ENCODE results near the gene RAB3A. TPM values are rescaled to one million over a fixed set of nuclear protein-coding genes. Genes with fewer than 3 reads are reported as not detected.
A peak's percentile ranks its signal among the peaks of the same experiment; 100 is the strongest.

RAB3A gene
- total RNA-seq, 3 donors from 2014 or later (not counting 1 experiment from before 2014, with no cell fraction given), result 5.2 to 7.8 (median 7.6) TPM

DNA sequence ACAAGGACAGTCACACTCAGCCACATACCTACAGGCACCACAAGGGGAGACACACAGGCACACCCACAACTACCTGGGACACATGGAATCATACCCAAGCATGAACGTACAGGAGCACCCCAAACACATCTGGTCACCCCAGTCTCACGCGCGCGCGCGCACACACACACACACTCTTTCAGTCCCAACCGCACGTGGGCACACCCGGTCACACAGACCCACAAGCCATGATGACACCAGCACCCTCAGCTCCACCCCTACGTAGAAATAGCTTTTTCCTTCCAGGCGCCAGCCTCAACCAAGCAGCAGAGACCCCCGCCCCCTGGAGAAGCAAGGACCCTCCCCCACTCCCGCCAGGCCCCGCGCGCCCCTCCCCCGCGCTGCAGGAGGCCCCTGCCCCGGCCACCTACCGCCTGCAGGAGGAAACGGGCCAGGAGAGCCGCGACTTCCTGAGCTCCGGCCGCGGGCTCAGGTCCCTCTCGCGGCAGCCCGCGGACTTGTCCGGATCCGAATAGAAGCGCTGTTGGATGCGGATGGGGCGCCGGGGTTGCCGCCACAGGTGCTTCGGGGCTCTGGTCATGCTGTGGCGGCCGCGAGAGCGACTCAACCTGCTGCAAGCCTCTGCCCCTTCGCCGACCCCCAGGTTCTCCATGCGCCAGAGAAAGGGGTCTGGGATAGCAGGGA is 28.8 kb upstream of the RAB3A start:
- H3K27ac Mint-ChIP-seq, result no peak overlapping the region
- Histone ChIP-seq H3K4me3 (ENCODE audit: low read length) (no peak overlapping the region), H3K36me3 (ENCODE audit: control insufficient read depth, insufficient read depth, low read length) (no peaks in the 10 kb centered on the region), H3K27ac (ENCODE audit: low read length) (no peak overlapping the region), H3K4me1 (ENCODE audit: control insufficient read depth, insufficient read depth, low read length) (peaks cover 6% of the 10 kb centered on the region), H3K9me3 (ENCODE audit: control insufficient read depth, insufficient read depth, low read length) (peaks cover 10% of the 10 kb centered on the region), H3K27me3 (ENCODE audit: control insufficient read depth, insufficient read depth, low read length) (peaks cover 20% of the 10 kb centered on the region)
- DNase-seq (no peak), ATAC-seq (peak in 1 of 3 donors; percentile 12)
- intact Hi-C loops (cut with micrococcal nuclease), result no loop called here
- H3K4me3 Mint-ChIP-seq, result no peak overlapping the region
- peaks cover 44 to 53% of the 10 kb centered on the region in 2 donors for H3K27me3 Mint-ChIP-seq (ENCODE audit: low read depth in 2 of 2)
- H3K36me3 Mint-ChIP-seq, result no peaks in the 10 kb centered on the region
- H3K4me1 Mint-ChIP-seq, result peaks cover 0 to 8% of the 10 kb centered on the region in 2 donors
- TF ChIP-seq, protein P1, sequence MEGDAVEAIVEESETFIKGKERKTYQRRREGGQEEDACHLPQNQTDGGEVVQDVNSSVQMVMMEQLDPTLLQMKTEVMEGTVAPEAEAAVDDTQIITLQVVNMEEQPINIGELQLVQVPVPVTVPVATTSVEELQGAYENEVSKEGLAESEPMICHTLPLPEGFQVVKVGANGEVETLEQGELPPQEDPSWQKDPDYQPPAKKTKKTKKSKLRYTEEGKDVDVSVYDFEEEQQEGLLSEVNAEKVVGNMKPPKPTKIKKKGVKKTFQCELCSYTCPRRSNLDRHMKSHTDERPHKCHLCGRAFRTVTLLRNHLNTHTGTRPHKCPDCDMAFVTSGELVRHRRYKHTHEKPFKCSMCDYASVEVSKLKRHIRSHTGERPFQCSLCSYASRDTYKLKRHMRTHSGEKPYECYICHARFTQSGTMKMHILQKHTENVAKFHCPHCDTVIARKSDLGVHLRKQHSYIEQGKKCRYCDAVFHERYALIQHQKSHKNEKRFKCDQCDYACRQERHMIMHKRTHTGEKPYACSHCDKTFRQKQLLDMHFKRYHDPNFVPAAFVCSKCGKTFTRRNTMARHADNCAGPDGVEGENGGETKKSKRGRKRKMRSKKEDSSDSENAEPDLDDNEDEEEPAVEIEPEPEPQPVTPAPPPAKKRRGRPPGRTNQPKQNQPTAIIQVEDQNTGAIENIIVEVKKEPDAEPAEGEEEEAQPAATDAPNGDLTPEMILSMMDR (IDR thresholded peaks at IDR 0.05), result no peak
- peaks cover 0 to 3% of the 10 kb centered on the region in 2 donors for H3K9me3 Mint-ChIP-seq
- 9% methylated on average over 46 of the region's 46 CpGs for WGBS (ENCODE audit: insufficient coverage)

GRCh38 chr19:18231775-18232174 is 27.9 kb upstream of the RAB3A start:
- Histone ChIP-seq H3K4me3 (ENCODE audit: low read length) (no peak overlapping the region), H3K36me3 (ENCODE audit: control insufficient read depth, insufficient read depth, low read length) (no peaks in the 10 kb centered on the region), H3K4me1 (ENCODE audit: control insufficient read depth, insufficient read depth, low read length) (peaks cover 6% of the 10 kb centered on the region), H3K9me3 (ENCODE audit: control insufficient read depth, insufficient read depth, low read length) (peaks cover 10% of the 10 kb centered on the region), H3K27me3 (ENCODE audit: control insufficient read depth, insufficient read depth, low read length) (peaks cover 28% of the 10 kb centered on the region), H3K27ac (ENCODE audit: low read length) (no peak overlapping the region)
- TF ChIP-seq, protein P1 (IDR thresholded peaks at IDR 0.05), result no peak
- WGBS (ENCODE audit: insufficient coverage), result 72% methylated on average over 1 of the region's 4 CpGs
- Mint-ChIP-seq H3K9me3 (peaks cover 0 to 3% of the 10 kb centered on the region in 2 donors), H3K27me3 (ENCODE audit: low read depth in 2 of 2) (peaks cover 53 to 62% of the 10 kb centered on the region in 2 donors), H3K36me3 (no peaks in the 10 kb centered on the region), H3K27ac (no peak overlapping the region), H3K4me3 (no peak overlapping the region), H3K4me1 (peaks cover 0 to 12% of the 10 kb centered on the region in 2 donors)
- DNase-seq (no peak), ATAC-seq (no peak)
- intact Hi-C loops (cut with micrococcal nuclease), result no loop called here

- Mint-ChIP-seq H3K27ac (no peak overlapping the region), H3K9me3 (peaks cover 0 to 3% of the 10 kb centered on the region in 2 donors), H3K27me3 (ENCODE audit: low read depth in 2 of 2) (peaks cover 55 to 59% of the 10 kb centered on the region in 2 donors), H3K36me3 (no peaks in the 10 kb centered on the region), H3K4me1 (peaks cover 0 to 12% of the 10 kb centered on the region in 2 donors), H3K4me3 (no peak overlapping the region)
- Histone ChIP-seq H3K27me3 (ENCODE audit: control insufficient read depth, insufficient read depth, low read length) (peaks cover 32% of the 10 kb centered on the region), H3K4me1 (ENCODE audit: control insufficient read depth, insufficient read depth, low read length) (peaks cover 6% of the 10 kb centered on the region), H3K27ac (ENCODE audit: low read length) (no peak overlapping the region), H3K9me3 (ENCODE audit: control insufficient read depth, insufficient read depth, low read length) (peaks cover 10% of the 10 kb centered on the region), H3K36me3 (ENCODE audit: control insufficient read depth, insufficient read depth, low read length) (no peaks in the 10 kb centered on the region), H3K4me3 (ENCODE audit: low read length) (no peak overlapping the region)
- no peak for DNase-seq
- TF ChIP-seq, protein P1 (IDR thresholded peaks at IDR 0.05), result no peak
- WGBS (ENCODE audit: insufficient coverage), result 43% methylated on average over 18 of the region's 18 CpGs
- no peak for ATAC-seq
- intact Hi-C loops (cut with micrococcal nuclease), result no loop called here
Measured at GRCh38 chr19:18230941-18231734, 27.3 kb upstream of the RAB3A start.
